ENCODE data around the gene MMEL1. TPM values are rescaled to one million over a fixed set of nuclear protein-coding genes. Genes with fewer than 3 reads are reported as not detected.
"Not testable (repeated sequence)": the region's sequence is repeated elsewhere in the genome, so short reads cannot be mapped to it uniquely, and the experiment has no call there.

The MMEL1 gene
- polyA plus RNA-seq, 4 donors: 0.10 to 3.9 (median 2.5) TPM

DNA sequence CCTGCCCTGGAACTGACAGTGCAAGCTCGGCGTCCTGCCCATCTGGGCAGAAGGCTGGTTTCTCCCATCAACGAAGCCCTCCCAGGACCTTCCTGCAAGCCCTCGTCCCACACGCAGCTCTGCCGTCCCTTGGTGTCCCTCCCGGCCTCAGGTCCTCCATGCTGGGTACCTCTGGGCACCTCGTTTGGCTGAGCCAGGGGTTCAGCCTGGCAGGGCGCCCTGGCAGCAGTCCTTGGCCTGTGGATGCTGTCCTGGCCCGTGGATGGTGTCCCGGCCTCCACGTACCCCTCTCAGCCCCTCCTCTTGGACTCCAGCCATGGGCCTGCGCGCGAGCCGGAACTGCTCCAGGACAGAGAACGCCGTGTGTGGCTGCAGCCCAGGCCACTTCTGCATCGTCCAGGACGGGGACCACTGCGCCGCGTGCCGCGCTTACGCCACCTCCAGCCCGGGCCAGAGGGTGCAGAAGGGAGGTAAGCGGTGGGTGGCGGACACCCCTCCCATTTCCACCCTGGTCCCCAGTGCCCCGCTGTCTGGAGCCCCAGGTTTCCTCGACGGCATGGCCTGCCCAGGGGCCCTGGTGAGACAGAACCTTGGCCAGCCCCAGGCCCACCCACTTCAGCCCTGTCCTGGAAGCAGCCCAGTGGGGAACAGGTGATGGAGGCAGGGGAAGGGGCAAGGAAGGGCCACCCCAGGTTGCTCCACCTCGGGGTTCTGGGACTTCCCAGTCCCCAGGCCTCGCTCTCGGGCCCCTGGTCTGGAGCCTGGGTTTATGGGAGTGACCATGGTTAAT is 73.1 kb downstream of the MMEL1 start:
- no peak for DNase-seq (ENCODE audit: low read depth in 4 of 4, low spot score in 3 of 4)

DNA sequence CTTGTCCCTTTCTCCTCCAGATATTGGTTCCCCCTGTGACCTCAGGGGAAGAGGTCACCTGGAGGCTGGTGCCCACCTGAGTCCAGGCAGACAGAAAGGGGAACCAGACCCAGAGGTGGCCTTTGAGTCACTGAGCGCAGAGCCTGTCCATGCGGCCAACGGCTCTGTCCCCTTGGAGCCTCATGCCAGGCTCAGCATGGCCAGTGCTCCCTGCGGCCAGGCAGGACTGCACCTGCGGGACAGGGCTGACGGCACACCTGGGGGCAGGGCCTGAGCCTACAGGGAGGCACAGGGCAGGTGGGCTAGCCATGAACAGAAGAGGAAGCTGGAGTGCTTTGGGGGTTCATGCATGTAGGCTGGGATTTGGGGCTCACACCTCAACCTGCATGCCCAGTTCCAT is 74.0 kb downstream of the MMEL1 start:
- no peak for DNase-seq (ENCODE audit: low read depth in 4 of 4, low spot score in 3 of 4)

DNA sequence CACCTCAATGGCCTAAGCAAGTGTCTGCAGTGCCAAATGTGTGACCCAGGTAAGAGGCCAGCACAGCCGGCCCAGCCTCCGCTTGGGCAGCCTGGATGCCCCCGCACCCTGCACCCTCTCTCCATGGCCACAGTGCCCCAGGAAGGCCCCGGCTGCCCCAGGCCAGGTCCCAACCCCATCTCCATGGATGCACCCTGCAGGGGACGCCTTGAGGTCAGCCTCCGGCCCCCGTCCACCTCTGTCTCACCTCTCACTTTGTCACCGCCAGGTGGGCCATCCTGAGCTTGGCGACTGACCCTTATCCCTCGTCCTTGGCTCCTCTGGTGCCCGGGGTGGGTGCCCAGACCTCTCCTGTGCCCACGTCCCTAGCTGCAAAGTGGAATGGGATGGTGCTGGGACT is 74.4 kb downstream of the MMEL1 start:
- DNase-seq (ENCODE audit: low read depth in 4 of 4, low spot score in 3 of 4): no peak

DNA sequence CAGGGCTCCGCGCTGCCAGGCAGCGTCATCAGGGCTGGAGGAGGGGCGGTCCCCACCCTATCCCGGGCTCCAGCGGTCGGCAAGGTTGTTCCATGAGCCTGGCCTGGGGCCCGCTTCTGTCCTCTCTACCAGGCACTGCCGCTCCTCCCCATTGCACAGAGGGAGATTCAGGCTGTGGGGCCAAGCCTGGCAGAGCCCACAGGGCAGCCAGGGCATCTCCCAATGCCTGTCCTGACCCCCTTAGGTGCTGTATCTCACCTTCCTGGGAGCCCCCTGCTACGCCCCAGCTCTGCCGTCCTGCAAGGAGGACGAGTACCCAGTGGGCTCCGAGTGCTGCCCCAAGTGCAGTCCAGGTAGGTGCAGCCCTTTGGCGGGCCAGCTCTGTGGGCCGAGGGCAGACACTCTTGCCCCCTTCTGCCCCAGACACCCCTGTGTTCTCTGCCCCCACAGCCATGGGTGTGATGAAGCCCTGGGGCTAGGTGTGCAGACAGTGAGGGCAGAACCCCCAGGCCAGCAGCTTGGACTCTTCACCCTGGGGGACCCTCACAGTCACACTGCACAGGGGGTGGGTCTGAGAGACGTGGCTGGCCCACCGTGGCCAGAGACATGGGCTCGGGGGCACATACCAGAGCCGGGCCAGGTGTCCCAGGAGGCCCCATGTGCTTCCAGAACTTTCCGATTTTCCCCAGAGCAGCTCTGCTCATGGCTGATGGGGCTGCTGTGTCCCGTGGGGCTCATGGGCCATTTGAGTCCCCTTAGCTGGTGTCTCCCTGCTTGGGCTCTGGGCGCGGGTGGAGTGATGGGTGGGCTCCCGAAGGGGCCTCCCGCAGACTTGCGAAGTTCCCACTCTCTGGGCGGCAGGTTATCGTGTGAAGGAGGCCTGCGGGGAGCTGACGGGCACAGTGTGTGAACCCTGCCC is 75.1 kb downstream of the MMEL1 start:
- DNase-seq (ENCODE audit: low read depth in 4 of 4, low spot score in 3 of 4): no peak

DNA sequence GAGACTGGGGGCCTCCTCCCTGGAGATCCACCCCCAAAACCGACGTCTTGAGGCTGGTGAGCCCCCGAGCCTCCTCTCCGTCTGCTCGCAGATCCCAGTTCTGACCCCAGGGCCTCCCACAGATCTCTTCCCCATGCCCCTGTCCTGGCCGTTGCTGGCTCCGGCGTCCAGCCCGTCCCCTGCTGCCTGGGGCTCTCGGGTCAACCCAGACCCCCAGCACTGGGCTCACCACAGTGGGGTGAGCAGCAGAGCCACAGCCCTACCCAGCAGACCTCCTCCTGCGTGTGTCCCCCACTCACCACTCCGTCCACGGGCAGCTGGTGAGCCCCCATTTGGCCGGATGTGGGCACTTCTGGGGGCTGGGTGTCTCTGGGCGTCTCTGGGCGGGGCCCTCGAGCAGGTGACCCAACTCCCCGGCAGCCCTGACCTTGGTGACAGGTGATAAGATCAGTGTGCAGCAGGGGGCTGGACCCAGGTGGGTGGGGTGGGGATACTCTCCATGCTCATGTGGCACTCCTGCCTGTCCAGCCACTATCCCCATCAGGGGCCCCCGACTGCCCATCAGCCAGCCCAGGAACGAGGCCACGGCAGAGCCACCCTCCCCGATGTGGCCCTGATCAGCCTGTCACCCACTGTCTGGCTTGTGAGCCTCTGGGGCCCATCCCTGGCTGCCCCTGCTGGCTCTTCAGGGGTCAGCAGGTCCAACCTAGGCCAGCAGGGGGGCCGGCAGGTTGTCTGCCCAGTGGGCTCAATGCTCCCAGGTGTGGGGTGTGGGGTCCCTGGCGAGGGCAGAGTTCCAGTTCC is 75.9 kb downstream of the MMEL1 start:
- no peak for DNase-seq (ENCODE audit: low read depth in 4 of 4, low spot score in 3 of 4)

DNA sequence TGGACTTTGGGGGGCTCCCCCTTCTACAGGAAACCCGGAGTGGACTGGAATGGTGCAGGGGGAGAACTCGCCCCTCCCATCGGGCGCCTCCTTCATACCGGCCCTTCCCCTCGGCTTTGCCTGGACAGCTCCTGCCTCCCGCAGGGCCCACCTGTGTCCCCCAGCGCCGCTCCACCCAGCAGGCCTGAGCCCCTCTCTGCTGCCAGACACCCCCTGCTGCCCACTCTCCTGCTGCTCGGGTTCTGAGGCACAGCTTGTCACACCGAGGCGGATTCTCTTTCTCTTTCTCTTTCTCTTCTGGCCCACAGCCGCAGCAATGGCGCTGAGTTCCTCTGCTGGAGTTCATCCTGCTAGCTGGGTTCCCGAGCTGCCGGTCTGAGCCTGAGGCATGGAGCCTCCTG is 76.5 kb downstream of the MMEL1 start, which contains the start of gene TNFRSF14:
TNFRSF14 (plus strand) TSS at position 95 of the 401 bp plus-strand sequence; CDS start at position 389, 294 bp downstream.
- no peak for DNase-seq (ENCODE audit: low read depth in 4 of 4, low spot score in 3 of 4)

DNA sequence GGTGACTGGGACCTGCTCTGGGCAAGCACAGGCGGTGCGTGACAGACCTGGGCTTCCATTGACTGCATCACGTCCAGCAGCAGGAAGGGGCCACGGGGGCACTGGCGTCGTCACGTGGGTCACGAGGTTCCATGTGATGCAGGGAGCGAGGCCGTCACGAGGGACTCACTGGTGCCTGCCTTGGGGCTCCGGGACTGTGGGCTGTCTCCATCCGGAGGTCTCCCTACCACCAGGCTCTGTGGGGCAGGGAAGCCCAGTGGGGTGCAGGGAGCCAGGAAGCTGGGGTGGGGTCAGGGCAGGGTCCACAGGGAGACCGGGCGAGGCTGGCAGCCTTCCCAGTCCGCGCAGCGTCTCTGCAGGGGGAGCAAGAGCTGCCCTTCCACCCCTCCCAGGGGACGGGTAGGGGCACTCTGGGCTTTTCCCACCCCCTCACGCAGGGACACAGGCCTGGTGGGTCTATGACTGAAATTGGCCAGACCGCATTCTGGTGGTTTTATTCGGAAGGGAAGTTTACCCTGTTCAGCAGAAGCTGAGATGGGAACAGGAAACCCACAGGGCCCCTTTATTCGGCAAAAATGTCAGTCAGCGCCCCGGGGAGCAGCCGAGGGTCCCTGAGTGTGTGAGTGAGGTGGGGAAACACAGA is 77.1 kb downstream of the MMEL1 start:
- DNase-seq (ENCODE audit: low read depth in 4 of 4, low spot score in 3 of 4): no peak

DNA sequence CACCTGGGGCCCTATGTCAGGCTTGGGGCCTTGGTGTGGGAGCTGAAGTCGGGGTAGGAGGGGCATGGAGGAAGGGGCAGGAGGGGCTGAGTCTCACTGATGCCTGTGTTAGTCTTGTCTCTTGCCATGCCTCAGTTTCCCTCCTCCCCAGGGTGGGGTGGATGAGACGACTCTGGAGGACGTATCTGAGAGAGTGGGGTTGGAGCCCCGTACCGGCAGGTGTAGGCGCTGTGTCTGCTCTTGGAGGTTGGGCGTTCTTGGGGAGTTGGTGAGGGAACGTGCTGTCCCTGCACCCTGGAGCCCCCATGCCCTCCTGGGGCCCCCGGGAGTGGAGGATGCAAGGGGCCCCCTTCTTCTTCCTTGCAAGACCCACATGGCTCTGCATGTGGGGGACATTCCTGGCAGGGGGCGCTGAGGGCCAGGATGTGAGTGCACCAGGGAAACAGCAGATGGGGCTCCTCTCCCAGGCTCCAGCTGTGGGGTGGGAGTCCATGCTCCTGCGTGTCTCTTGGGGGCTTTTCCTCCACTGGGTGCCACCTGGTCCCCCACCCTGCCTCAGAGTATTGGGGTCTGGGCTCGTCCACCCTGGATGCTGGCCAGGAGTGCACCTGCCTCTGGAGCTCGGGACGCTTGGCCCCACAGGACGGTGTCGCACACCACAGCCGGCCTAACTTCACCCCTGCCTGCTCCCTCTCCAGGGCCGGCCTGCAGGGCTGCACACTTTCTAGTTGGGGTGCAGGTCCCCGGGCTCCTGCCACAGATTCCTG is 78.0 kb downstream of the MMEL1 start:
- DNase-seq (ENCODE audit: low read depth in 4 of 4, low spot score in 3 of 4): no peak

DNA sequence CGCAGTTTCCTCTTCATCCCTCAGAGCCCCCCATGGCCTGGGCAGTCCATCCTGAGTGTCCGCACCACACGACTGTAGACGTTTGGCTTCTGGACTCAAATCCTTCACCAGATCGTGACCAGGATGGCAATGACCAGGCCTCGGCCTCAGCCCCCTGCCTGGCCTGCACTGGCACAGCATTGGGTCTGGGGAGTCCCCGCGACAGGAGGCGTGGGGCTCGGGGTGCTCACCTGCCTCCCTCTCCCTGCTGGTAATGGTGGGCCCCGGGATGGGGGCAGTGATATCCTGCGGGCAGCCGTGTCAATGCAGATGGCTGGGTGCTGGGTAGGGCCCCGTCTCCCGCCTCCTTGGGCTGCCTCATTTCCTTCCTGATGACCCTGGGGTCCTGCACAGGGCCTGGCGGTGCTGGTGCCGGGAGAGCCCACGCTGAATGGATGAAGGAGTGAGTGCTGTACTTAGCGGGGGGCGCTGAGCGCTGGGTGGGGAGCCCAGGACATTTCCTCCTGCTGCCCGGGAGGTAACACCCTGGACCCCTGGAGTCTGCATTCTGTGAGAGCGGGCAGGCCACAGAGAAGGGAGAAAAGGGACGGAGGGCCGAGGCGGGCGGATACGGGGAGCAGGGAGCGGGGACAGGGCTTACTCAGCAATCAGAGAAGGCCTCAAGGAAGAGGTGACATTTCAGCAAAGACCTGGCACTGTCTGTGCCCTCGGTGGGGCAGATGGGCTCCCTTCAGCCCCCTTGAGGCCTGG is 78.8 kb downstream of the MMEL1 start:
- DNase-seq (ENCODE audit: low read depth in 4 of 4, low spot score in 3 of 4): no peak

DNA sequence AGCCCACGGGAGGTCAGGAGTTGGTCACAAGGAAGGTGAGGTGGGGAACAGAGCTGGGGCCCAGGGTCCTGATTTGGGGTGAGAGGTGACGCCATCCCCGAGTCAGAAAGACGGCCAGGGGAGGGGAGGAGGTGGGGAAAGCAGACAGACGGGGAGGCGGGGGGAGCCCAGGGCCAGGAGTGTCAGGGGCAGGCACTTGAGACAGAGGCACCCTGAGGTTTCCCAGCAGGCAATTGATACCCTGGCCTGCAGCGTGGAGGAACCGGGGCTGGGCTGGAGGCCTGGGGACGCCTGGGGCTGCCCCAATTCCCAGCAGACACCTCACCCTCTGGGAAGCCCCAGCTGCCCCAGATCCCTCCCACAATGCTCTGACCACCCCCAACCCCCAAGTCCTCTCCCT is 79.7 kb downstream of the MMEL1 start:
- not testable (repeated sequence) for DNase-seq (ENCODE audit: low read depth in 4 of 4, low spot score in 3 of 4)

DNA sequence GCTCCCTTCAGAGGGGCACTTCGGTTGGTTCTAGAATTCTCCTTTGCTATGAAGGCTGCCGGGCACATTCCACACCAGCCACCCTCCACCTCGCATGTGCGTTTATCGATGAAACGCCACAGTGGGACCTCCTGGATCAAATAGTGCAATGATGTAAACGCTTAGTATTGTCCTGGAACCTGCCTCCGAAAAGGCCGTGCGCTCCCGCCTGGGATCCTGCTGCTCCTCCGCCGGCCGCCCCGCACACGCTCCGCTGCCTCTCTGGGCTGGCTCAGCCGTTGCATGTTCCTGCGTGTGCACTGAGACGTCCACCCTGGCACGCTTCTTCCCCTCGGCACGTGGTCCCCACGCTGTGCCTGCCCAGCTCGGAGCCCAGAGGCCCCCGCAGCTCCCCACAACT is 80.6 kb downstream of the MMEL1 start:
- DNase-seq (ENCODE audit: low read depth in 4 of 4, low spot score in 3 of 4): no peak

DNA sequence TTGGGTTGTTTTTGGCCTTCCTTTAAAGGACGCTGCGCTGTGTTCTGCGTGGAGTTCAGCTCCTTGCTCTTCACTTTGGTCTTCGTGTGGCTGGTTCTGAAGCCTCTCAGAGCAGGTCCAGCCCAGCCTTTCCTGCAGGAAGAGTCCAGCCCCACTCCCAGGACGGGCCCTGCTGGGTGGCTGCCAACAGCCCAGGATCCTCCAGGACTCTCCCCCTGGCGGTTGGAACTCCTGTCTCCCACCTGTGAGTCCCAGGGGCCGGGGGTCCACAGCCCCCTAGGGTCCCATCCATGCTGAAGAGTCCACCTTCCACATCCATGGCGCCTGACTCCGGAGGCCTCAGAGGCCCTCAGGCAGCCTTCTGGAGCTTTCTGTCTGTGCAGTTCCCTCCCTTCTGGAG is 81.3 kb downstream of the MMEL1 start:
- not testable (repeated sequence) for DNase-seq (ENCODE audit: low read depth in 4 of 4, low spot score in 3 of 4)

DNA sequence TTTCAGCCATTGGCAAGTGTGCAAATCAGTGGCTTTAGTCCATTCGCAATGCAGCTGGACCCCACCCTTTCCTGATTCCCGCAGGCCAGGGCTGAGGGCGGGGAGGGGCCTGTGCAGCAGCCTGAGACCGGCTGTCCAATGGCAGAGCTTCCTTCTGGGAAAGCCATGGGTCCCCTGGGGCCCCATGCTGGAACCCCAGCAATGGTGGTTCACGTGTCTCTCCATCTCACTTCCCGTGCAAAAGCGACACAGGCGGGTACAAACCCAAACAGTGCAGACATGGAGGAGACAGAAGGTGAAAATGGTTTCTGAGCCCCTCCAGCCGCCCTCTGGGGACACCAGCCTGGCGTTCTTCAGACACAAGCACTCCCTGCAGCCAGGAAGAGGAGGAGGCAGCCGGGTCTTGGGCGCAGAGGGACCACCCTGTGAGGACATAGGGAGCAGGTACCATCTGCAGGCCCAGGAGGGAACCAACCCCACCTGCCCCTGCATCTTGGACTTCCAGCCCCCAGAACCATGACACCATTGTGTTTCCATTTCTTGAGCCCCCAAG is 82.4 kb downstream of the MMEL1 start:
- not testable (repeated sequence) for DNase-seq (ENCODE audit: low read depth in 4 of 4, low spot score in 3 of 4)

DNA sequence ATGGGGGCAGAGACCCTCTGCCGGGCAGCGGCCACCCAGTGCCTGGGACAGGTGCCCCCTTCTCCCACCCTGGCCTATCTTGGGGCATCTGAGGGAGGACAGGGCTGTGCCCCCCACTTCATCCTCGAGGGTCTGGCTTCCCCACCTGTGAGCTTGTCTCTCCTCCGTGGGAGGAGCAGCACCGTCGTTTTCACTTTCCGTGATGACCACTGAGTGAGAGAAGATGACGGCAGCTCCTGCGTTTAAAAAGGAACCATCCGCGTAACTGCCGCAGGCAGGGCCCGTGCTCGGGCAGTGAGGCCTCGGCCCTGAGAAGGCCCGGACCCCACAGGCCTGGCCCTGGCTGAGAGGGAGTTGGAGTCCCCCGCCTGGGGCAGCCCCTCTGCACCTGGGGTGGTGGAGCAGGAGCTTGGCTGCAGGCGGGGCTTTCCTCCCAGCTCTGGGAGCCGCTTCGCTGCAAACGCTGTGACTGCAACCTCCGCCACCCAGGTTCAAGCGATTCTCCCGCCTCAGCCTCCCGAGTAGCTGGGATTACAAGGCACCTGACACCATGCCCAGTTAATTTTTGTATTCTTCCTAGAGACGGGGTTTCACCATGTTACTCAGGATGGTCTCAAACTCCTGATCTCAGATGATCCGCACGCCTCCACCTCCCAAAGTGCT is 83.3 kb downstream of the MMEL1 start:
- not testable (repeated sequence) for DNase-seq (ENCODE audit: low read depth in 4 of 4, low spot score in 3 of 4)

DNA sequence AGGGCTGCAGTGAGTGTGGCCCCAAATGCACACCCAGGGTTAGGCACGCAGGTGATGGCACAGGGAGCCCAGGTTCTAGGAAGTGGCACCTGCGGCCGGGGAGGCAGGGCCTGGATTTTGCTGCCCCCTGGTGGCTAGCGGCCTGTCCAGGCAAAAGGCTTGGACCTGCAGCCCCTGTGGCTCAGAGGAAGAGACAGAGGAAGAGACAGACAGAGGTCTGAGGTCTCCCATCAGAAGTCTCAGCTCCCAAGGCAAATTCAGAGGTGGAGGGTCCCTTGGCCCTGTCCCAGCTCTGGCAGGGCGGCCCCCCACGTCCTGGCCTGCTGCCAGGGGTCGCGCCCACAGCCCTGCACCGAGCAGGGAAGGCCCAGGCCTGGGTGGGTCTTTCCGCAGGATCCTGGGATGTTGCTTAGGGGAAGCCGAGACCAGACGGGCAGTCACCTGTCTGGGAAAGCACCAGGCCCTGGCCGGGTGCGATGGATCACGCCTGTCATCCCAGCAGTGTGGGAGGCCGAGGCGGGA is 84.7 kb downstream of the MMEL1 start:
- no peak for DNase-seq (ENCODE audit: low read depth in 4 of 4, low spot score in 3 of 4)

DNA sequence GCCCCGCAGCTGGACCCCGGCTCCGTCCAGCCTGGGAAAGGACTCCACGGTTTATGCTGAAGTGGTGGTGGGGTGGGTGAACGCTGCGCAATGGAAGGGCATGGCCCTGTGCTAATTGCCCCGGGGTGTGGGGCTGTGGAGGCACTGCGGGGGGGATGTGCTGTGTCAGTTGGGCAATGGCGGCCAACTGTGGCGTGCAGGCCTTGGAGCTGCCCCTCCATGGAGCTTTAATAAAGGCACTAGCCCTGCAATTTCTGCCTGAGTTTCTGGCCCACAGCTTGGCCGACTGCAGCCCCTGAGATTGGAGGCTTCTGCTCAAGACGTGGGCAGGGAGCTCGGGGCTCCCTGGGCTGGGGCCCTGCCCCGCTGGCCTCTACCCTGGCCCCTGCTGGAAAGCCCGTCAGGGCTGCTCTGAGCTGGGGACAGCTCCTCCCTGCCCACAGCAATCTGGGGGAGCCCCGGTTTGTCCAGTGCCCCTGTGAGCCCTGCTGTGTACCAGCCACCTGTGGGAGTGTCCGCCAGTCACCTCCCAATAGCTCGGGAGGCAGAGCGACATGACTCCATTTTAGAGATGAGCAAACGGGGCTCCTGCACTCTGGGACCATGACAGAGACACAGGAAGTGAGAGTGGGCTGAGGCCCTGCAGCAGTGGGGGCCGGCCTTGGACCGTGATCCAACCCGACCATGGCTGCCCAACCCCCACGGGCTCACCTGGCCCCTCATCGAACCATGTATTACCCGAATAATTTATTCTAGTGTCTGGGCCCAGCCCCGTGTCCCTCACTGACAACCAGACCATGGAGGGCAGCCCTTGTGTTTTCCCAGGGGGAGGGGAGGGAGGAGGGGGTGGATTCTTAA is 85.4 kb downstream of the MMEL1 start:
- DNase-seq (ENCODE audit: low read depth in 4 of 4, low spot score in 3 of 4): no peak

All from left renal pelvis (tissue), 4 donors.